Middle frontal gyrus (tissue), 1 donor: ENCODE measurements around the gene VPREB3.
A peak's percentile ranks its signal among the peaks of the same experiment; 100 is the strongest.

Experiments used
- DNase-seq: peaks from one replicate; pipeline ENCODE4 v3.0.0-alpha.2; 2015; ENCODE audit warnings: low spot score; ENCODE audit errors: extremely low spot score

VPREB3 gene

GRCh38 chr22:23764899-23765881 is 11.0 kb upstream of the VPREB3 start:
- DNase-seq: no peak

DNA sequence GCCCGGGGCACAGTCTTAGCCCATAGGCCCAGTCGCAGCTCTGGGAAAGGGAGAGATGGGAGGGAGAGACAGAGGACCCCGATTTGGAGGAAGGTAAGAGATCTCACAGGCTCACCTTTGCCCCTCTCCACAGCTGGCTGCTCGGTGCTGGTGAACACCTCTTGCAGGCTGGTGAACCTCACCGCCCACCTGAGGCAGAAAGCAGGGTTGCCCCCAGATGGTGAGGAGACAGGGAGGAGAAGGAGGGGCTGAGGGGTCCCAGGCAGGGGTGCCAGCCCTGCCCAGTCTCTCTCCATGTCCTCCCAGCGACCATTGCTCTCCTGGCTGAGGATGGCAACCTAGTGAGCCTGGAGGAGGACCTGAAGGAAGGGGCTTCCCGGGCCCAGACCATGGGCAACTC is 9.7 kb upstream of the VPREB3 start:
- no peak for DNase-seq

DNA sequence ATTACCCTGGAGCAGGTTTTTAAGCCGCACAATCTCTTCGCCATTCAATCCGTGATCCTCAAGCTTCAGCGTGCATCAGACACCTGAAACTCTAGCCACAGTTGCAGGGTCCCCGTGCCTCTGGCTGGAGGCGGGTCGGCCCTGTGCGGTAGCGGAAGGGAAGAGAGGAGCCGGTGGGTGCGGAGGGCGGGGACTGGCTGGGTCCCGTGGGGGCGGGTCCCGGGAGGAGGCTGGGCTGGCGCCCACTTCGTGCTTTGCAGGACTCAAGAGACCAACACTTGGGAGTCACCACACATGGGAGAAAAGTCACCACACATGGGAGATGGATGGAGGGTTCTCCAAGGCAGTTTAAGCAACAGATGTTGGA is 9.3 kb upstream of the VPREB3 start:
- DNase-seq: no peak

DNA sequence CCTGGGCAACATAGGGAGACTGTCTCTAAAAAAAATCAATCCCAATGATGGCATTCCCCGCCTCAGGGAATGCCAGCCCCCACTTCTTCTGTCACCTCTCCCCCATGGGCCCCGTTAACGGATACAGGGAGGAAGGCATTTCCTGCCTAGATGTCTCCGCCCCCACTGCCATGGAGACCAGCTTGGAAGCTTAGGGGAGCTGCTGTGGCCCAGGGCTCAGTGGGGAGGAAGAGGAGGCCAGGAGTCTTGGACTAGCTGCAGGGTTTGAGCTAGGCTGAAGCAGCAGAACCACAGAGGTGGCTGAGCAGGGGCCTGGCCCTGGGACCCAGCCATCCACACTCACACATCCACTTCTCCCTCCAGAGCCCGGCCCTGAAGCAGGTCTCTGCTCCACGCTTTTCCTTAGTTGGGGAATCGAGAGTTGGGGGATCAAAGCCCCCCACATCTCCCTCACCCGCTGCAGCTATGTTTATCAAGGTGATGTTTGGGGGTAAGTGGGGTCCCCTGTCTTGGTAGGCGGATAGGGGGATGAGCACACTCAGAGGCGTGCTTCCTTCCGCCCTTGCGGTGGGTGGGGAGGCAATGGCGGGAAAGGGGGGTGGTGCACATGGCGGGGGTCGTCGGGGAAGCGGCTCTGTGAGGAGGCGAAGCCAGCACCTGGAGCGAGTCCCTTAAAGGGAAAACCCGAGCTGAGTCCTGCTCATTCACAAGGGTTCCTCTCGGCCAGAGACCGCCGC is 8.8 kb upstream of the VPREB3 start, which contains the start of gene C22orf15:
Gene C22orf15, plus strand, starts transcription at position 149 of the 737 bp plus-strand sequence. Its CDS starts 317 bp downstream, at position 466.
- DNase-seq: no peak

GRCh38 chr22:23760056-23760455 is 5.8 kb upstream of the VPREB3 start:
- DNase-seq: no peak

GRCh38 chr22:23759566-23759965 is 5.3 kb upstream of the VPREB3 start:
- no peak for DNase-seq

- DNase-seq: no peak
These were observed 2.7 kb upstream of the VPREB3 start for GRCh38 chr22:23756891-23757290.

- DNase-seq: no peak
These were observed 1.5 kb upstream of the VPREB3 start for GRCh38 chr22:23755711-23756110.

DNA sequence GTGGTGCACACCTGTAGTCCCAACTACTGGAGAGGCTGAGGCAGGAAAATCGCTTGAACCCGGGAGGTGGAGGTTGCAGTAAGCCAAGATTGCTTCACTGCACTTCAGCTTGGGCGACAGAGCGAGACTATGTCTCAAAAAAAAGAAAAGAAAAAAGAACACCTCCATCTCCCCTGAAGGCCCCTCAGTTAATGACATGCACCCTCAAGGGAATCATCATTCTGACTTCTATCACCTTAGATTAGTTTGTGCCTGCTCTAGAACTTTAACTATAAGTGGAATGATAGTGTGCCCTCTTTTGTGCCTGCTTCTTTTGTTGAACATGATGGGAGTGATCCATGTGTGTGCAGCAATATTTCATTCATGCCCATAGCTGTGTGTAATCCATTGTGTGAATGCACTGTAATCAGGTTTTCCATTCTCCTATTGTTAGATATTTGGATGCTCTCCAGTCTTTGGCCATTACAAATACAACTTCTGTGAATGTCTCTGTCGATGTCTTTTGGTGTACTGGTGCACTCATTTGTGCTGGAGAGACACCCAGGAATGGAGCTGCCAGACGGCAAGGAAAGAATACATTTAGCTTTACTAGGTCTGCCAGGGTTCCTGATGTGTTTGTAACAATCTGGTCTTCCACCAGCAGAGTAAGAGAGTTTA is 883 bp upstream of the VPREB3 start:
- no peak for DNase-seq

GRCh38 chr22:23753385-23753784 is 840 bp downstream of the VPREB3 start:
- no peak for DNase-seq

- no peak for DNase-seq
These were observed 1.5 kb downstream of the VPREB3 start for GRCh38 chr22:23752750-23753149.

- DNase-seq: no peak
These were observed 2.0 kb downstream of the VPREB3 start for GRCh38 chr22:23752090-23752691.

DNA sequence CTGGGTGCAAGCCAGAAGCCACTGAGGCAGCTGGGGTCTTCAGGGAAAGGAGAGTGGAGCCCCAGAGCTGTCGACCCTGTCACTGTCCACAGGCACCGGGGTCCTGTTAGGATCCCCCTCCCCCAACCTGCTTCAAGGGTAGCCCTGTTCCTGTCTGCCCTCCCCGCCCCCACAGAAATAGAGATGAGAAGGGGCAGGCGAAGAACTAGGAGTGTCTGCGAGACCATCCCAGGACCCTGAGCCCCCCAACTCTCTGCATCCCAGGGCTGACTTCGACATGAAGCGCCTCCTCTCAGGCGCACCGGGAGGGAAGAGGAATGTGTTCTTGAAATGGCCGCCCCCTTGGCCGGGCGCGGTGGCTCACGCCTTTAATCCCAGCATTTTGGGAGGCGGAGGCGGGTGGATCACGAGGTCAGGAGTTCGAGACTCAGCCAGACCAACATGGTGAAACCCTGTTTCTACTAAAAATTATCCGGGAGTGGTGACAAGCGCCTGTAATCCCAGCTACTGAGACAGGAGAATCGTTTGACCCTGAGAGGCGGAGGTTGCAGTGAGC is 2.7 kb downstream of the VPREB3 start:
- no peak for DNase-seq

GRCh38 chr22:23750714-23751440 is 3.3 kb downstream of the VPREB3 start, which contains the start of gene ZNF70:
ZNF70 (minus strand) TSS chr22:23751112; CDS start chr22:23745140, 5,972 bp downstream.
- DNase-seq: no peak

- no peak for DNase-seq
These were observed 3.9 kb downstream of the VPREB3 start for GRCh38 chr22:23750367-23750713.

- no peak for DNase-seq
These were observed 4.4 kb downstream of the VPREB3 start for GRCh38 chr22:23749841-23750301.

DNA sequence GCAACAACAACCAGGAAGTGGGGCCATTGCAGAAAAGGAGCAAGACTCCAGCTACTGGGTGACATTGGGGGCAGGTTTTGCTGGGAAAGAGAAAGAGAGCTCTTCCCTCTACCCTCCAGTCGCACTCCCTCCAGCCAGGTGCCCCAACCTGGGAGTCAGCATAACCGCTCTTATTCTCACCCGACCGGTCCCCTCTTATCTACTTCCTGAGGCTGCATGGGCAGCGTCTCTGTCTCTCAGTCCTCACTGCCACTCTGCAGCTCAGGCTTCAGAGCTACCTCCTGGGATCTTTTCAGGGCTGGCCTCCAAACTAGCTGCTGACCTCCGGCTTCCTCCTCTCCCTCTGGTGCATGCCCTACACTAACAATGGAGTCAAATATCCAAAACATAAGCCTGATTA is 8.4 kb downstream of the VPREB3 start:
- no peak for DNase-seq

GRCh38 chr22:23744485-23744884 is 9.7 kb downstream of the VPREB3 start:
- no peak for DNase-seq

GRCh38 chr22:23744001-23744400 is 10.2 kb downstream of the VPREB3 start:
- no peak for DNase-seq

DNA sequence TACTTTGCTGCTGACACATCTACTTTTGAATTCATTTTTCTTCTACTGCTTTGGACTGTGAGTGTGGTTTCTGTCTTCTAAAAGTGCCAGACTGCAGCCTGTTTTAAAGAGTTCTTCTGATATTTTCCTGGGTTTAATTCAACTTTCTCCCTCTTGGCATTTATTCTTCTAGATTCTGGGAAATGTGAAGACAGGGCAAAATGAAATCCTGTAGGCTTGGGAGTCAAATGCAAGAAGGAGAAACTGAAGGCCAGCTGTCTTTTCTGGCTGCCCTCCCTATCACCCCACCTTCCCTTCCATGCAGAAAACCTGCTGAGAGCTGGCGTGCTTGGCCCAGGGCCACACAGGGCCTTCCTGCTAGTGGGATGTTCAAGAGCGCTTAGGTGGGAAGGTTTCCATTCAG is 10.9 kb downstream of the VPREB3 start:
- DNase-seq: peak; percentile 4
